ENCODE results near the gene IRF2BPL.

Gene IRF2BPL

DNA sequence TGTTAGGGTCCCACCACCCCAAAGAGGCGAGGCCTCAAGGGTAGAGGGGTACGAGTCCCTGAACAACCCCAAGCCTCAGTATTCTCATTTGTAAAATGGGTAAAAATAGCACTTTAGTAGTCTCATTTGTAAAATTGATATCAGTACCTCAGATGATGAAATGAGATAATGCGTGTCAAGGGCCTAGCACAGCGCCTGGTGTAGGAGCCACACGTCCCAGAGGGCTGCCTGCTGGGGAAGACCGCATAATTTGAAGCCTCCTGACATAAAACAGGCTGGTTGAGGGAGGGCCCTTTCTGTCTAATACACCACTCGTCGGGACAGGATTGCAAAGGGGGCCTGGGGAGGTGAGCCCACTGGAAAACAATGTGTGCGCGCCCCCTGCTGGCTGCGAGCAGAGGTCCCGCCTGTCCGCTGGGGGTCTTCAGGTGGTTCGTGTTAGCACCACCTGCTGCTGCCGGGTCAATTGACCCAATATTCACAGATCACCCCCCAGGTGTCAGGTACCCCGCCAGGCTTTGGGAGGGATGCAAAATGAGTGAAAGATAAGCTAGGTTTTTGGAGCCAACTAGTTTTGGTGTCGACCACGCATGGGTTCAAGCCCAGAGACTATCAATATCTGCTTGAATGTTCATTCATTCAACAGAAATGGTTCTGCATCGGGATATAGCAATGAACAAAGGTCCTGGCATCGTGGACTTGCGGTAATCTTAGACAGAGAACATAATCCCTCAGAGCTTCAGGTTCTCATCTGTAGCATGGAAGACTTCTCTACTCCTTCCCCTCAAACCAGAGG, 24.7 kb upstream of the IRF2BPL start:
- peak; percentile 68 for DNase-seq (ENCODE audit: low read depth)

GRCh38 chr14:77052281-77053044, 24.0 kb upstream of the IRF2BPL start:
- no peak for DNase-seq (ENCODE audit: low read depth)

DNA sequence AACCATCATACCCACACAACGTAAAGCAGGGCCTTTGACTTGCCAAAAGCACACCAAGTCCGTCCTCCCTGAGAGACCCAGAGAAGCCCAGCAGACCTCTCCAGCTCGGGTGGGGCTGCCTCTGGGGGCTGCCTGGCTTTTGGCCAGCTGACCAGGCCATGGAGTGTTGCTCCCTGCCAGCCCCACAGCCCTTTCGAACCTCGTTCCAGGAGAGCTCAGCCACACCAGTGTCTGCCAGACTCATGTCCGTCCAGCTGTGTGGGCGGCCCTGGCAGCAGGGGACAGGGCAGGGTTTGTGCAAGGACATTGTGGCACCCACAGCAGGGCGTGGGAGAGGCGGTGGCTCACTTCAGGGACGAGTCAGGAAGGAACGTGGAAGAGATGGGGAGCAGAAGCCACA, 22.6 kb upstream of the IRF2BPL start:
- no peak for DNase-seq (ENCODE audit: low read depth)

- DNase-seq (ENCODE audit: low read depth), result no peak
Observed at GRCh38 chr14:77046721-77047120, 18.2 kb upstream of the IRF2BPL start.

GRCh38 chr14:77045238-77046162, 17.0 kb upstream of the IRF2BPL start:
- DNase-seq (ENCODE audit: low read depth), result no peak

DNA sequence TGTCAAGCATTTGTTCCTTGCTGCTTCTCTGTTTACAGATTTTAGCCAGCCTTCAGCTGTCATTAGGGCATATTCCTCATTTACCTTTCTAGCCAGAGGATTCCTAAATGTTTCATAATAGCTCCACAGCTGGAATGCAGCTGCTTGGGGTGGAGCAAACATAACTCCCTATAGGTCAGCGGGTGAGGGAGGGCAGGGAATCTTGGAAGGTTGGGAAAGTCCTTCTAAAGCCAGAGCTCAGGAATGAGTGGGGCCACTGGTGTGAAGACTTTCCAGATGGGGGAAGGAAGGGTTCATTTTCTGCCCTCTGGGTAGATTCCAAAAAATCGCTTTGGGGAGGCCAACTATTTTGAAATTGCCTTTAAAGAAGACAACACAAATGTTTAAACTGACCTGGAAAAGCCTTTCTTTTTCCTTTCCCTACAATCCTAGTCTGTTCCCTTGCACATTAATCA, 16.3 kb upstream of the IRF2BPL start:
- DNase-seq (ENCODE audit: low read depth), result no peak

DNA sequence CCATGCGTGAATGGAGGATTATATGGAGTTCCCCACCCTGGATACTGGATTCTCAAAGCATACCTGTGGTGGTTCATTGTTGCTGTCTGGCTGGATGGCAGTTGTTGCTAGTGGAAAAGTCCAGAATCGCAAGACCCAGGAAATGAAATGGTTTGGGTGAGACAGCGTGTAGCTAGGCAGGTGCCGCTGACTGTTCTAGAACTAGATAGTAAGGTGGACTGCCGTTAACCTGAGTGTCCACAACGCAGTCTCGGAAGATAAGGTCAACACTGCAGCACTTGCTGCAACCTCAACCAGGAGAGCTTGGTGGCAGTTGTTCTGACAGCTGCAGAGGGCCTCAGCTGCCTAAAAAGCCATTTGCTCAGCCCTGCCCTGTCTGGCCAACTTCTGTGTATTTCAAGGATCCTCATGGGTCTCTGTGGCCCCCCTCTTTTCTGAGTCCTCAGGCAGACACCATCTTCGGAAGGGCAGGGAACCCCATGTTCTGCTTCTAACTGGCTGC, 15.5 kb upstream of the IRF2BPL start:
- no peak for DNase-seq (ENCODE audit: low read depth)

GRCh38 chr14:77043177-77043983, 14.9 kb upstream of the IRF2BPL start:
- DNase-seq (ENCODE audit: low read depth), result peak; percentile 55

DNA sequence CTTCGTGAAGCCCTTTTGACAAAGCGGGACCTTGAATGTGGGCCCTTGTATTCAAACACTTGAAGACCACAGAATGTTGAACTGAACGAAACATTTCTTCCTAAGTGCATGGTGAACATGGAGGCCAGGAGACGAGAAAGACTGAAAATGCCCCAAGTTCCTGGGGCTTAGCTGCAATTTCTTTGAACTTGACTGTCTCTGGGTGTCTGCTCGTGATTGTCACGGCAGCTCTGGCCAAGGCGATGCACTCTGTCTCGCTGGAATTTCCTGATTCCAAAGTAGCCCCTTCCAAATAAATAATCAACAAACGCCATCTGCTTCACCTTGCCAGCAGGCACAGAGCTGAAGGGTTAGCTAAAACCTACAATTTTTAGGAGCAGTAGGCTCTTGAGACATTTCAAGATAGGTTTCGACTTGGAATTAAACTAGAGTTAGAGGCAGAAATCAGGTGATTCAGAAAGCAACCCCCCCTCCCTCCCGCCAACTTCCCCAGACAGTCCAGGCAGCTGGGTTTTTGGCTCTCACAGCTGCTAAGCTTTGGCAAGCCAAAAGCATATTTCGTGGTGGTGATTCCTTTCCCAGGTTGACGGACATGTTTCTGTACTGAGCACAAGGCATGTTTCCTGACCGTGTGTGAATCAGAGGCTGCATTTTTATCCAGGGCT, 13.5 kb upstream of the IRF2BPL start:
- DNase-seq (ENCODE audit: low read depth), result no peak

DNA sequence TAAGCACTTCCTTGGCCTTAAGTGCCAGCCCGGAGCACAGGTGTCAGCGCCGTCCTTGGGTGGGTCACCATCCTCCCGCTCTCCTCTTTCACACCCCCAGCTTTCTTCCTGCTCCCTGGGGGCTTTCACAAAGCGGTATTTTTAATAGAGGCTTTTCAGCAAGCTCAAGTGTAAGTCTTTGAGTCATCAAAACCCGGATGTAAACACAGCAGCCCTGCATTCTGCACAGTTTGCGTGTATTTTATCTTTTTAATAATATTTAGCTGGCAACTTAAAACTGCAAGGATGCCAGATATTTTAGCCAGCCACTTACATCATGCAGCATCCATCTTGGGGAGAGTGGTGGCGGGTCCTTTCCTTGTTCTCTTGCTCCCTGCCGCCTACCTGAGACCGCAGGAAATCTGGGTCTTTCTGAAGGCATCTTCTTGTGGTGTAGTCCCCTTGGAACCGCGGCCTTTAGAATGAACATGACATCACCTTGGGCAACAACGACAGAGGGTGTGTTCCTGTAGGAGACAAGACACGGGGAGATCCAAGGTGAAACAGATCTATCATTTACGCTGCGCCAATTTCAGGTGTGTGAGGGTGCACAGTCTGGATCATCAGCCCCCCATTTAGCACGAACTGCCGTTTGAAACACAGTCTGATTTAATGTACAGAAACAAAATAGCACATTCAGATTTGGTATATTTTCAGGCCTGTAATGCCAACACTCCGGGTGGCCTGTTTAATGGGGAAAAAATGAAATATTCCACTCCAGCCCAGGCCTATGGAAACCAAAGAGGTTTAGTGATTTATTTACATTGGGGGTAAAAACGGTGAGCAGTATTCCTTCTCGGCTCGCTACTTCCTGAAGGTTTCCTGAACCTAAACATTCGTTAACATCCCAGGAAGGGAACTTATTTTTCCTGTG, 12.5 kb upstream of the IRF2BPL start:
- DNase-seq (ENCODE audit: low read depth), result no peak

DNA sequence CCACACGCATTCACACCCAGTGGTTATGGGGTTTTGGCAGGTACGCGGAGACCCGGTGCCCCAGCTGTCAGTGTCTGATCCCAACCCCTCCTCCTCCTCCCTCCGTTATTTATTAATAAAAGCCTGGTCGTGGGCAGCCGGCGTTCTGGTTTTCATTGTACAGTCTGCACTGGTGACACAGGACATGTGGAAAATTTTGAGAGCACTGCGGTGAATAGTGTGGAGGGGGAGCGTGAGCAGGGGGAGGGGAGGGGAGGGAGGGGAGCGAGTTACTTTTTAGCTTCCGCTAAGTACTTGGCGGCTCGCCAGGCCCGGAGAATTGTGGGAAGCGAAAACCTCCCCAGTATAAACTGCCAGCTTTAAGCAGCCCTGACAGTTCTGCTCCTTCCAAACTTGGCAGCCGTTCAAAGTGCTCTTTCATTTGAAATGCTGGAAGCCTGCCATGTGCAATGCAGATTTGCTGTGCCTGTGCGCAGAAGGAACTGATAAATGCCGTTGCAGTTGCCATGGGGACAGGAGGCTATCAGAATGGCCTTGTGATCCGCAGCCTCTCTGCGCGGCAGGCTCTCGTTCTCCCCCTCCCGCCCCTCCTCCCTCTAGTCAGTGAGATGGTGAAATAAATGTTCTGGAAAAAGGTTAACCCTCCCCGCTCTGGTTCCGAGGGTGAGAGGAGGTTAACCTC, 11.7 kb upstream of the IRF2BPL start:
- DNase-seq (ENCODE audit: low read depth), result peak; percentile 92

DNA sequence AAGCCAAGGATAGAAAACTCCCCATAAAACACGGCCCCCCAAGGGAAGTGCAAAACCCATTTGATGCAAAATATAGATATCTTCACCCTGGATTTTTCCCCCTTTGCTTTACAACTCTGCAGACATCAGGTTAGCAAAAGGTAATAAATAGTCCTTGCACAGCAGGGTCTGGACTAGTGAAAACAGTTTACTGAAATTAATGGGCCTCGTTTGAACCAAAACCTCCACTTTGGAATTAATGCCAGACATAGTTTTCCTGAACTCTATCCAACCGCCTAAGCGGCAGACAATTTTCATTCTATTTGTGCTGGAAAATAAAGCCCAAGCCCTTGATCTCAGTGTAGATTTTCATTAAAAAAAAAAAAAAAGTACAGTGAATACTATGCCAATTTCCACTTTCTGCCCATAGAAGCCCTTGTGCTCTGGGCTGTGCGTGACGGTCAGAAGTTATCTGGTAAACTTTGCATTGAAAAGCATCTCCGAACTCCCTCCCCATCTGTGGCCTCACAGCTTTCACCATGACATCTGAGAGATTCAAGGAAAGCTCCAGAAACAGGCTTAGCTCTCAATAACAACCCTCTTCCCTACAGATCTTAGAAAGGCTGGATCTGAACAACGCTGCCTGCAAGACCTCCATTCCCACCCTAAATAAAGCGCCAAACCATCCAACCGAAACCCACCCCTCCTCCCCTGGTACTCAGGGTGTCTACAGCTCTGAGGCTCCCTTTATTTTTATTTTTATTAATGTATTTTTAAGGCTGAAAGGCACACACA, 11.0 kb upstream of the IRF2BPL start:
- no peak for DNase-seq (ENCODE audit: low read depth)

GRCh38 chr14:77037938-77038568, 9.5 kb upstream of the IRF2BPL start:
- DNase-seq (ENCODE audit: low read depth), result no peak

DNA sequence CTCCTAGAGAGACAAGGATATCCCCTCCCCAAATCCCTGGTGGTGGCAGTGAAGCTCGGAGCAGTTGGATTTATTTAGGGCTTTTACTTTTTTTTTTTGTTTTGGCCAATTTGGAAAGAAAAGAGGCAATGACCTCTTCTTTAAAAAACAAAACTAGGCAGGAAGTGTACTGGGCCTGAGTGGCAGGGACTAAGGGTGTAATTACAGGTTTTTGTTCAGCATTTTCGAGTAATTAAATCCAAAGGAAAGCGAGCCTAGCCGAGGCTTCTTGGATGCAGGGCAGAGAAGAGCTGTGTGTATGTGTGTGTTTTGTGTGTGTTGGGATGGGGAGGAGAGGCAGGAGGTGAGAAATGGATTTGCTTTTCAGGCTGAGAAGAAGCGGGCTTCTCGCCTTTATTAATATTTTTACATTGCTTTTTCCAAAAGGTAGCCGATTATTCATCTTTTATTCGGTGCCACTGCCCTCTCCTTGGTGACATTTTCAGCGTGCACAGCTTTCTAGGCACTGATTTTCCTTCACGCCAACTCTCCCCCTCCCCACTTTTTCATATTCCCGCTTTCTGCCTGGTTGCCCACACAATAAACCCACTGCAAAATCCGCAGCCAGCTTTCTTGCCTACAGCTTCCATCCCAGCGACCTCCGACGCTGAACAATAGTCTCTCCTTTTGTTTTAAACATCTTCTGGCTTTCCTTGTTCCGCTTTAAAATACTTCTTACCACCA, 8.9 kb upstream of the IRF2BPL start:
- DNase-seq (ENCODE audit: low read depth), result no peak

DNA sequence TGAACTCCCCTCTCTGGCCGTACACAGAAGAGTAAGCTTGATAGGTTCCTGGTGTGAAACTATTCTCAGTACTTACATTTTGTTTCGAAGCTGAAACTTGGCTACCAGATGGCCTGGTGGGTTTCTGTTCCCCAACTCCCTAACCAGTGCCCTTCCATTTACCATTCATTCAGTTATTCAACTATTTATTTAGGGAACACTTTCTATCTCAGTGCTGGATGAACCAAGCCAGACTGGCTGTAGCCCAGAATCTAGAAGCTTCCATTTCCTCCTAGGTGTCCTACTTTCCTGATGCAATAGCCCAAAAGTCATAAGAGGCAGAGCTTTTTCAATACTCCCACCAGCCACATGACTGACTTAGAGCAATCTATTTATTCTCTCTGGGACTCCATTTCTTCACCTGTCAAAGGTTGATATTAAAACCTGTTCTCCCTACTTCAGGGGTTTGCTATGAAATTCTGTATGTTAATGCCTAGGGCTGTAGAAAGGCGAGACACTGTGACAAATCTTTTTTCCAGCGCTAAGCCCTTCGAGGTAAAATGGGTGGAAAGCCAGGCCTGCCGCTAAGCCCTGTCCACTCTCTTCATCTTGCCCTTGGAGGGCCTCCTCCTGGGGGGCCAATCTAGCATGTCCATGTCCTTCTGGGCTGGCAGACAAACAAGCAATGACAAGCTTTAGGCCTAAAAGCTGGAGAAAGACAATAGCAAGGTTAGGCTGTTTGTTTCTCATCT, 8.1 kb upstream of the IRF2BPL start:
- no peak for DNase-seq (ENCODE audit: low read depth)

GRCh38 chr14:77035267-77035666, 6.8 kb upstream of the IRF2BPL start:
- DNase-seq (ENCODE audit: low read depth), result no peak
